Cerebellar nuclear complex (tissue), 1 donor: ENCODE measurements around the gene FAM131C.
"Not testable (repeated sequence)": the region's sequence is repeated elsewhere in the genome, so short reads cannot be mapped to it uniquely, and the experiment has no call there.

ENCODE experiments used
- DNase-seq, 2 experiments: peaks; one replicate each; lab custom pipeline; 2025; lab: John Stamatoyannopoulos, UW

Gene FAM131C

GRCh38 chr1:16076865-16077238, 3.4 kb upstream of the FAM131C start:
- no peak for DNase-seq

GRCh38 chr1:16076031-16076864, 2.8 kb upstream of the FAM131C start:
- no peak for DNase-seq

GRCh38 chr1:16075337-16076030, 2.0 kb upstream of the FAM131C start:
- no peak for DNase-seq

GRCh38 chr1:16074217-16074616, 766 bp upstream of the FAM131C start:
- DNase-seq = no peak

GRCh38 chr1:16072616-16073484, 601 bp downstream of the FAM131C start:
- DNase-seq = no peak

GRCh38 chr1:16072095-16072494, 1.4 kb downstream of the FAM131C start:
- DNase-seq = no peak

- no peak for DNase-seq
Observed at GRCh38 chr1:16071614-16072013, 1.8 kb downstream of the FAM131C start.

- DNase-seq = no peak
Observed at GRCh38 chr1:16070640-16071355, 2.7 kb downstream of the FAM131C start.

- peak; percentile 73 to 75 for DNase-seq
Observed at GRCh38 chr1:16068356-16069270, 4.8 kb downstream of the FAM131C start.

GRCh38 chr1:16067933-16068332, 5.5 kb downstream of the FAM131C start:
- no peak for DNase-seq

- DNase-seq = no peak
Observed at GRCh38 chr1:16067127-16067768, 6.2 kb downstream of the FAM131C start.

- DNase-seq = no peak
Observed at GRCh38 chr1:16066245-16066644, 7.2 kb downstream of the FAM131C start.

- no peak for DNase-seq
Observed at GRCh38 chr1:16065269-16065576, 8.2 kb downstream of the FAM131C start.

- no peak for DNase-seq
Observed at GRCh38 chr1:16064536-16065268, 8.7 kb downstream of the FAM131C start.

GRCh38 chr1:16063921-16064320, 9.5 kb downstream of the FAM131C start:
- no peak for DNase-seq

- no peak for DNase-seq
Observed at GRCh38 chr1:16063226-16063829, 10.1 kb downstream of the FAM131C start.

- DNase-seq = not testable (repeated sequence)
Observed at GRCh38 chr1:16062687-16063075, 10.8 kb downstream of the FAM131C start.

- DNase-seq = peak in 1 of 2 experiments; percentile 56
Observed at GRCh38 chr1:16061989-16062686, 11.3 kb downstream of the FAM131C start.

- no peak for DNase-seq
Observed at GRCh38 chr1:16061266-16061665, 12.2 kb downstream of the FAM131C start.
